Measurements from ENCODE around the gene SPTY2D1. TPM values are rescaled to one million over a fixed set of nuclear protein-coding genes. Genes with fewer than 3 reads are reported as not detected.

Gene SPTY2D1
- total RNA-seq, 4 donors from 2014 or later = 14.2 to 19.3 (median 17.8) TPM

- Histone ChIP-seq H3K36me3 (peaks cover 0 to 71% (median 0%) of the 10 kb centered on the region in 3 donors), H3K9me3 (no peaks in the 10 kb centered on the region), H3K27ac (no peak overlapping the region), H3K4me3 (no peak overlapping the region), H3K4me1 (no peaks in the 10 kb centered on the region), H3K27me3 (no peaks in the 10 kb centered on the region)
- no peak for DNase-seq
- no peak for TF ChIP-seq CTCF (IDR thresholded peaks at IDR 0.05)
- TF ChIP-seq POLR2A (IDR thresholded peaks at IDR 0.05) = no peak
These were observed 67.7 kb downstream of the SPTY2D1 start for GRCh38 chr11:18566406-18566805.

- no peak for TF ChIP-seq POLR2A (IDR thresholded peaks at IDR 0.05)
- no peak for TF ChIP-seq CTCF (IDR thresholded peaks at IDR 0.05)
- H3K4me1 ChIP-seq = no peaks in the 10 kb centered on the region
- no peak overlapping the region for H3K4me3 ChIP-seq
- peaks cover 0 to 64% (median 0%) of the 10 kb centered on the region in 3 donors for H3K36me3 ChIP-seq
- H3K27ac ChIP-seq = no peak overlapping the region
- DNase-seq = no peak
- H3K27me3 ChIP-seq = no peaks in the 10 kb centered on the region
- H3K9me3 ChIP-seq = no peaks in the 10 kb centered on the region
These were observed 70.0 kb downstream of the SPTY2D1 start for GRCh38 chr11:18564149-18564548.

- no peak for TF ChIP-seq POLR2A (IDR thresholded peaks at IDR 0.05)
- TF ChIP-seq CTCF (IDR thresholded peaks at IDR 0.05) = no peak
- H3K9me3 ChIP-seq = no peaks in the 10 kb centered on the region
- no peaks in the 10 kb centered on the region for H3K4me1 ChIP-seq
- H3K27ac ChIP-seq = no peak overlapping the region
- H3K4me3 ChIP-seq = no peak overlapping the region
- H3K36me3 ChIP-seq = peaks cover 0 to 66% (median 0%) of the 10 kb centered on the region in 3 donors
- DNase-seq = no peak
- H3K27me3 ChIP-seq = no peaks in the 10 kb centered on the region
These were observed 70.9 kb downstream of the SPTY2D1 start for GRCh38 chr11:18563090-18563730.

Other genes starting within 250 kb of the SPTY2D1 start
- 100 to 1,000 TPM; 220 to 579 (median 534) TPM for gene LDHA, start 239.8 kb downstream of the SPTY2D1 start, total RNA-seq
- gene LDHC, start 222.0 kb downstream of the SPTY2D1 start, total RNA-seq = not detected
- not detected for gene LDHAL6A, start 178.5 kb downstream of the SPTY2D1 start, total RNA-seq
- gene TSG101, start 107.4 kb downstream of the SPTY2D1 start, total RNA-seq = 10 to 100 TPM; 61.8 to 73.5 (median 67.6) TPM
- 10 to 100 TPM; 19.9 to 34.7 (median 26.3) TPM for gene UEVLD, start 45.6 kb downstream of the SPTY2D1 start, total RNA-seq
- gene MISFA, start 34.6 kb downstream of the SPTY2D1 start, total RNA-seq = not detected
- gene TMEM86A, start 64.4 kb upstream of the SPTY2D1 start, total RNA-seq = 1 to 10 TPM in 2 of 4 donors, under 1 TPM in 1, not detected in 1; 0.53 to 4.4 (median 1.9) TPM
- not detected for gene IGSF22, start 91.8 kb upstream of the SPTY2D1 start, total RNA-seq
- gene PTPN5, start 157.5 kb upstream of the SPTY2D1 start, total RNA-seq = 1 to 10 TPM in 1 of 4 donors, under 1 TPM in 1, not detected in 2; 0.76 to 1.7 TPM

Data from Peyer's patch (tissue), 4 donors.